Central memory CD8-positive, alpha-beta T cell (primary cell): Measurements from ENCODE around the gene CYP51A1.
"Not testable (repeated sequence)": the region's sequence is repeated elsewhere in the genome, so short reads cannot be mapped to it uniquely, and the experiment has no call there.

Experiments used
- ATAC-seq: fragments of 150-1000 bp; cut with Tn5 transposase; replicated peaks from 2 replicates; pipeline ENCODE4 v1.10.0; 2022; ENCODE audit warnings: mild to moderate bottlenecking, moderate FRiP score, moderate number of reproducible peaks; ENCODE audit not compliant: poor library complexity, severe bottlenecking; ENCODE audit errors: extremely low read depth
- DNase-seq, 2 donors: peaks; one replicate each; pipeline ENCODE4 v3.0.0; 2021; ENCODE audit warnings: low spot score in 2 of 2
- H3K27ac Mint-ChIP-seq: one replicate; pipeline ENCODE4 v1.8.0; 2022; ENCODE audit warnings: low read depth, mild to moderate bottlenecking, moderate library complexity, mixed read lengths
- H3K27me3 Mint-ChIP-seq: one replicate; pipeline ENCODE4 v1.8.0; 2022; ENCODE audit warnings: mixed read lengths
- H3K36me3 Mint-ChIP-seq: one replicate; pipeline ENCODE4 v1.8.0; 2022; ENCODE audit warnings: mild to moderate bottlenecking, moderate library complexity, mixed read lengths; ENCODE audit not compliant: insufficient read depth
- H3K4me1 Mint-ChIP-seq: one replicate; pipeline ENCODE4 v1.8.0; 2022; ENCODE audit warnings: mixed read lengths
- H3K4me3 Mint-ChIP-seq: one replicate; pipeline ENCODE4 v1.8.0; 2022; ENCODE audit warnings: mild to moderate bottlenecking, moderate library complexity, mixed read lengths
- H3K9me3 Mint-ChIP-seq: one replicate; pipeline ENCODE4 v1.8.0; 2022; ENCODE audit warnings: mixed read lengths

Gene CYP51A1

DNA sequence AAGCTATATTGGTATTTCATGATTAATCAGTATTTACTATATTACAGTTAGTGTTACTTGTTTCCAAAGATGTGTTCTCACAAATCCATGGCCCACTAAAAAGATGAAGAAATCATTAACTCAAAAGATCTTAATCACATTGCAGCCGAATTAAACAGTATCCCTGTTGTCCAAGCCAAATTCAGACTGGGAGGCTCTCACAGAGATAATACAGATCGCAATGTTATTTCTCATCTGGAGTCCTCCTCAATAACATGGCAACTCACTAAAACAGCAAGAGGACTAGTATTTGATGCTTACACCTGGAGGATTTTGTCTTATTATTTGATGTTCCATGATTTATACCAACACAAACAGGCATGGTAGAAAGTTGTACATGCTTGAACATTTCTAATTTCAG is 23.4 kb downstream of the CYP51A1 start:
- Mint-ChIP-seq H3K9me3 (no peaks in the 10 kb centered on the region), H3K27me3 (no peaks in the 10 kb centered on the region), H3K36me3 (peaks cover 35% of the 10 kb centered on the region), H3K4me3 (no peak overlapping the region), H3K4me1 (peaks cover 8% of the 10 kb centered on the region), H3K27ac (no peak overlapping the region)
- ATAC-seq (no peak), DNase-seq (no peak)

DNA sequence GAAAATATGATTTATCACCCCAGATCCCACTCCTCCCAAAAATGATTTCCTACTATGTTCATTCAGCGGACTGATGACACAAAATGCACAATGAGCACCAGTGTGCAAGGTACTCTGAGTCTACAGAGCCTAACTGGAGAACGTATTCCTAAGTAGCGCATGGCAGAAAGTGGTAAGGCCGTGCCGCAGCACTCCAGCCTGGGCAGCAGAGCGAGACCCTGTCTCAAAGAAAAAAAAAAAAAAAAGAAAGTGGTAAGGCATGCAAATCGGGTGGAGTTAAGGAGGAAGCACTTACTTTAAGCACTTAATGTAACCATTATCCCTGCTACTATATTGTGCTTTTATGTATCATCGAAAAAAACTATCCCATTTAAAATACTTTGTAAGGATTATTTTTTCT is 25.5 kb downstream of the CYP51A1 start:
- H3K9me3 Mint-ChIP-seq: no peaks in the 10 kb centered on the region
- DNase-seq (no peak), ATAC-seq (no peak)
- no peak overlapping the region for H3K27ac Mint-ChIP-seq
- no peaks in the 10 kb centered on the region for H3K27me3 Mint-ChIP-seq
- H3K4me1 Mint-ChIP-seq: no peaks in the 10 kb centered on the region
- peaks cover 32% of the 10 kb centered on the region for H3K36me3 Mint-ChIP-seq
- H3K4me3 Mint-ChIP-seq: no peak overlapping the region

DNA sequence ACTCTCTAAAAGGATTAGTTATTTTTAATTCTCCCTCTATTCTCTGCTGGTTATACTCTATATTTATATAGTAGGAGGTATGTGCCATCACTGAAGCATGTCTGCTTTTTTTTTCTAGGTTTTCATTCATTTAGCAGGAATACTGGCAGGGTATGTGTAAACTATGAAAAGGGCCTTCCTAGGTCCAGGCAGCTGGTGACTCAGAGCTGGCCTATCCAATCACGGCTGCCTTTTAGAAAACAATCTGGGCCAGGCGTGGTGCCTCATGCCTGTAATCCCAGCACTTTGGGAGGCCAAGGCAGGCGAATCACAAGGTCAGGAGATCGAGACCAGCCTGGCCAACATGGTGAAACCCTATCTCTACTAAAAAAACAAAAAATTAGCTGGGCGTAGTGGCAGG is 31.4 kb downstream of the CYP51A1 start:
- not testable (repeated sequence) for H3K4me1 Mint-ChIP-seq, H3K4me3 Mint-ChIP-seq, H3K27ac Mint-ChIP-seq, DNase-seq, H3K27me3 Mint-ChIP-seq, H3K9me3 Mint-ChIP-seq, ATAC-seq
- peaks cover 53% of the 10 kb centered on the region for H3K36me3 Mint-ChIP-seq

DNA sequence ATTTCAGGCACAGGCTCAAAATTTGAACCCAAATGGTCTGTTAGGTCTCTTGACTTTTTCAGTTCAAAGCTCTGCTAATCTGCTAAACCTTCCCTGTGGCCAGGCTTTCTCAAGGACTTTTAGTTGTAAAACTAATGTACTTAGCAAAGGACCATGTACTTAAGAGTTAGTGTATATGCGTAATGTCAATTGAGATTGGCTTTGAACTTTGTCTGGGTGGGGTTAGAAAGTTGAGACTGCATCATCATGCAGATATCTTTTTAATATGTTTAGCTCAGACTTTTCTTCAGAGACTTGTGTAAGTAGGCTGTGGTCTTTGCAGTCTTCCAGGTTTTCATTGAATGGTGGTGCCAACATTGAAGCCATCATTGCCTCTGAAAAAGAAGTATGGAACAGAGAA is 33.7 kb downstream of the CYP51A1 start:
- Mint-ChIP-seq H3K4me1 (no peaks in the 10 kb centered on the region), H3K36me3 (peaks cover 58% of the 10 kb centered on the region), H3K27me3 (no peaks in the 10 kb centered on the region), H3K9me3 (no peaks in the 10 kb centered on the region), H3K27ac (no peak overlapping the region), H3K4me3 (no peak overlapping the region)
- ATAC-seq: no peak
- DNase-seq: no peak

DNA sequence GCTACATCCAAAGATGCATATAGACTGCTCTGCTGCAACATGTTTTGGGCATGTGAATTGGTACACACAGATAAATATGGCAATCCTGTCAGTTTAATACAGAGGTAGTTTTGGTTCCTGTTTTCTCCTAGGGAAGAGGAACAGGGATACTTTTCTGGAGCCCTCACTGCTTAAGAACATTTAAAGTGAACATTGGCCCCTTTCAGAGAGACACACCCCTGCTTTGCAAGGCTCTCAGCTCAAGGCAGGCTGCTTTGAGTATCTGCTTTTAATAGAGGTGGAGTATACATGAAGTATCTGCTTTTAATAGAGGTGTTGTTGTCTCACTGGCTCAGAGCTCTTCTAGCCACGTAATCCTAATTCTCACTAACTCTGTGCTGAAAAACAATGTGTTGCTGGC is 38.9 kb downstream of the CYP51A1 start:
- ATAC-seq: no peak
- no peak for DNase-seq
- H3K36me3 Mint-ChIP-seq: peaks cover 47% of the 10 kb centered on the region
- H3K9me3 Mint-ChIP-seq: no peaks in the 10 kb centered on the region
- H3K27me3 Mint-ChIP-seq: no peaks in the 10 kb centered on the region
- H3K27ac Mint-ChIP-seq: no peak overlapping the region
- H3K4me1 Mint-ChIP-seq: no peaks in the 10 kb centered on the region
- H3K4me3 Mint-ChIP-seq: no peak overlapping the region

- Mint-ChIP-seq H3K36me3 (peaks cover 43% of the 10 kb centered on the region), H3K27ac (no peak overlapping the region), H3K27me3 (no peaks in the 10 kb centered on the region), H3K4me1 (no peaks in the 10 kb centered on the region), H3K4me3 (no peak overlapping the region), H3K9me3 (no peaks in the 10 kb centered on the region)
- DNase-seq: no peak
- ATAC-seq: no peak
Measured at GRCh38 chr7:92092210-92092609, 42.1 kb downstream of the CYP51A1 start.

GRCh38 chr7:92088266-92088665 is 46.0 kb downstream of the CYP51A1 start:
- Mint-ChIP-seq H3K4me1 (no peaks in the 10 kb centered on the region), H3K36me3 (peaks cover 51% of the 10 kb centered on the region), H3K4me3 (no peak overlapping the region), H3K9me3 (no peaks in the 10 kb centered on the region), H3K27ac (peak overlapping the region; percentile 26), H3K27me3 (no peaks in the 10 kb centered on the region)
- DNase-seq (no peak), ATAC-seq (no peak)

DNA sequence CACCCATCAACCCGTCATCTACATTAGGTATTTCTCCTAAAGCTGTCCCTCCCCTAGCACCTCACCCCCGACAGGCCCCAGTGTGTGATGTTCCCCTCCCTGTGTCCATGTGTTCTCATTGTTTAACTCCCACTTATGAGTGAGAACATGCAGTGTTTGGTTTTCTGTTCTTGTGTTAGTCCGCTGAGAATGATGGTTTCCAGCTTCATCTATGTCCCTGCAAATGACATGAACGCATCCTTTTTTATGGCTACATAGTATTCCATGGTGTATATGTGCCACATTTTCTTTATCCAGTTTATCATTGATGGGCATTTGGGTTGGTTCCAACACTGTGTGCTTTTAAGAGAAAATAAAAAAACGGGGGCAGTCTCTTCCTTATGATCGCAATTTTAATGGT is 50.4 kb downstream of the CYP51A1 start:
- not testable (repeated sequence) for H3K4me1 Mint-ChIP-seq, DNase-seq, H3K4me3 Mint-ChIP-seq, H3K9me3 Mint-ChIP-seq, H3K27me3 Mint-ChIP-seq, H3K27ac Mint-ChIP-seq, ATAC-seq
- peaks cover 52% of the 10 kb centered on the region for H3K36me3 Mint-ChIP-seq

- Mint-ChIP-seq H3K4me1 (no peaks in the 10 kb centered on the region), H3K4me3 (no peak overlapping the region), H3K9me3 (no peaks in the 10 kb centered on the region), H3K27ac (no peak overlapping the region), H3K27me3 (no peaks in the 10 kb centered on the region), H3K36me3 (peaks cover 34% of the 10 kb centered on the region)
- DNase-seq (no peak), ATAC-seq (no peak)
Measured at GRCh38 chr7:92076509-92076908, 57.8 kb downstream of the CYP51A1 start.

GRCh38 chr7:92075455-92076158 is 58.7 kb downstream of the CYP51A1 start:
- Mint-ChIP-seq H3K36me3 (peaks cover 39% of the 10 kb centered on the region), H3K9me3 (no peaks in the 10 kb centered on the region), H3K27ac (no peak overlapping the region), H3K27me3 (no peaks in the 10 kb centered on the region), H3K4me1 (no peaks in the 10 kb centered on the region), H3K4me3 (no peak overlapping the region)
- DNase-seq (no peak), ATAC-seq (no peak)

DNA sequence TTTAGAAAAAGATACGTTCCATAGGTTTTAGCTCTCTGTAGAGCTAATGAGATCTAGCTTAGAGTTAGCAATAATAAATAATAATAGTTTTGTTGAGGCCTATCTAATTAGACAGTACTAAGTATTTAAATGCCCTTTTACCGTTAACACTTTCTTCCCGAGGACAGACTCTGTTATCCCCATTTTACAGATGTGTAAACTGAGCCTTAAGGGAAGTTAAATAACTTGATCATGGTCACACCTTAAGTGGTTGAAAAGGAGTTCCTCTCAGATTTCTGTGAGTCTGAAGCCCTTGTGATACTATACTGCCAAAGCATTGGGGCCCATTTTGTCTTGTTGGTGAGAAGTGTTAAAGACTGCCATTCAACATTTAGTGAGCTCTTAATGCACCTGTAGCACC is 61.6 kb downstream of the CYP51A1 start:
- Mint-ChIP-seq H3K4me3 (no peak overlapping the region), H3K27me3 (no peaks in the 10 kb centered on the region), H3K4me1 (no peaks in the 10 kb centered on the region), H3K36me3 (peaks cover 41% of the 10 kb centered on the region), H3K27ac (no peak overlapping the region), H3K9me3 (no peaks in the 10 kb centered on the region)
- no peak for ATAC-seq
- DNase-seq: no peak

GRCh38 chr7:92072121-92072520 is 62.2 kb downstream of the CYP51A1 start:
- Mint-ChIP-seq H3K9me3 (no peaks in the 10 kb centered on the region), H3K27ac (no peak overlapping the region), H3K4me1 (no peaks in the 10 kb centered on the region), H3K27me3 (no peaks in the 10 kb centered on the region), H3K36me3 (peaks cover 38% of the 10 kb centered on the region), H3K4me3 (no peak overlapping the region)
- no peak for DNase-seq
- no peak for ATAC-seq

DNA sequence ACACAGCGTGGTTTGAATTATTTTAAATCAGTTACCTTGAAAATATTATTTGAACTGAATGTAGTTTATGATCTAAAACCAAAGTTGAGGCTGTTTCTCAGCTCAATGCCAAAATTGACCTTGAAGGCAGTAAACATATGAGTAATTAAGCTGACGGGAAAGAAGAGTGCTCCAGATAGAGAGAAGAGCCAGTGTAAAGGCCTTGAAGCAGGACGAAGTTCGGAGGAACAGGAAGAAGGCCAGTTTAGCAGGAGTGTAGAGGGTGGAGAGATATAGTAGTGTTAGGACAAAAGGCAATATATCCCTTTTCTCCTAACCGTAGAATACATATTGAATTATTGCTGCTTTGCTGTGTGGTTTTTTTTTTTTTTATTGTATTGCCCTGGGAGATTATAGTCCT is 63.2 kb downstream of the CYP51A1 start:
- Mint-ChIP-seq H3K36me3 (peaks cover 42% of the 10 kb centered on the region), H3K27me3 (no peaks in the 10 kb centered on the region)

More for the DNA sequence above, 63.2 kb downstream of the CYP51A1 start:
- Mint-ChIP-seq H3K4me1 (no peaks in the 10 kb centered on the region), H3K27ac (peak overlapping the region; percentile 4), H3K4me3 (no peak overlapping the region), H3K9me3 (no peaks in the 10 kb centered on the region)
- DNase-seq (no peak), ATAC-seq (no peak)
